Measurements from ENCODE around the gene KLF3. TPM values are rescaled to one million over a fixed set of nuclear protein-coding genes. Genes with fewer than 3 reads are reported as not detected.

The KLF3 gene
- total and polyA plus RNA-seq, 9 of the 15 experiments (the other 6 are each of a cell fraction or from before 2014, with no cell fraction given) = 9.9 to 47.2 (median 18.1) TPM

- intact Hi-C loops (cut with micrococcal nuclease) = loop anchor here (5.0 kb wide), 1 partner anchor 287 kb away; no protein-coding TSS in a partner anchor
- ChIA-PET POLR2A (interaction anchor here (0.6 to 1.3 kb wide), 4 partner anchors 8 to 350 kb away, joined by 3 read pairs; no protein-coding TSS in a partner anchor), CTCF (ENCODE audit: low intra/inter-chr PET ratio) (no interaction called here)
- Histone ChIP-seq H3K27me3 (ENCODE audit: control insufficient read depth in 2 of 2, insufficient read depth in 2 of 2, low read length in 2 of 2) (no peaks in the 10 kb centered on the region), H3K9me1 (ENCODE audit: control insufficient read depth, insufficient read depth, low read length) (no peaks in the 10 kb centered on the region), H3K9ac (ENCODE audit: insufficient read depth in 1 of 2, low read depth in 2 of 2, low read length in 2 of 2) (peak overlapping the region; percentile 3 to 91; a peak in 3 of 4 replicates), H3K79me2 (ENCODE audit: control insufficient read depth, insufficient read depth, low read length) (peaks cover 99% of the 10 kb centered on the region), H3K36me3 (ENCODE audit: control insufficient read depth, insufficient read depth, low read length) (peaks cover 31% of the 10 kb centered on the region), H4K20me1 (replicated peaks; ENCODE audit: control insufficient read depth, insufficient read depth, low read length) (peaks cover 9% of the 10 kb centered on the region; the same call in 1 of the 2 replicates), H3K4me2 (ENCODE audit: insufficient read depth, low read length) (peak overlapping the region; percentile 64), H3K4me3 (no peak overlapping the region; the same call in 1 of the 2 replicates), H3K9me3 (replicated peaks; ENCODE audit: control insufficient read depth, insufficient read depth, low read depth, low read length) (no peaks in the 10 kb centered on the region), H2AFZ (ENCODE audit: low read depth, low read length) (no peak overlapping the region), H3K4me1 (replicated peaks in 1 of 2; ENCODE audit: control insufficient read depth in 2 of 2, insufficient read depth in 2 of 2, low read length in 2 of 2) (peaks cover 33 to 62% of the 10 kb centered on the region in 2 experiments), H3K27ac (ENCODE audit: extremely low read depth, low read depth, low read length) (peak overlapping the region; percentile 98)
- no TSS peak for BruUV-seq (replicated peaks)
- FAIRE-seq = peak; percentile 82
- in situ Hi-C loops (cut with MboI) = no loop called here
- DNase-seq (ENCODE audit: extremely low read depth in 1 of 4, low spot score in 3 of 4) = peak in 2 of 4 experiments; percentile 65 to 83
- WGBS (ENCODE audit: insufficient coverage, low coverage, missing lambda C conversion rate) = 0% methylated on average over 3 of the region's 3 CpGs
- ATAC-seq = peak; percentile 6; the same call in 1 of the 3 replicates
- TF ChIP-seq ZBTB43 (CRISPR knock-in tag; IDR thresholded peaks at IDR 0.05) (no peak), ZBTB8A (IDR thresholded peaks at IDR 0.05; ENCODE audit: partially characterized antibody) (no peak), ZNF263 (CRISPR knock-in tag; IDR thresholded peaks at IDR 0.05; ENCODE audit: borderline replicate concordance) (no peak), ZNF407 (IDR thresholded peaks at IDR 0.05; ENCODE audit: low read depth) (no peak), ZNF133 (CRISPR knock-in tag; IDR thresholded peaks at IDR 0.05) (no peak), TCF3 (CRISPR knock-in tag; IDR thresholded peaks at IDR 0.05) (peak; percentile 40), GABPA (tag; conservative IDR thresholded peaks at IDR 0.05; ENCODE audit: low read depth) (no peak; the same call in 1 of the 2 replicates), MCM5 (IDR thresholded peaks at IDR 0.05; ENCODE audit: low read depth) (no peak), ZNF175 (CRISPR knock-in tag; IDR thresholded peaks at IDR 0.05; ENCODE audit: low read depth) (no peak), GATAD2A (IDR thresholded peaks at IDR 0.05) (no peak), KDM4B (IDR thresholded peaks at IDR 0.05; ENCODE audit: borderline replicate concordance in 2 of 2, low read depth in 1 of 2) (no peak), ESRRB (CRISPR knock-in tag; IDR thresholded peaks at IDR 0.05; ENCODE audit: borderline replicate concordance) (no peak), ZC3H11A (IDR thresholded peaks at IDR 0.05; ENCODE audit: low read depth, low read length) (no peak)
These were observed 5.2 kb downstream of the KLF3 start for GRCh38 chr4:38669208-38669607.

Measured in K562 (cell line).